HepG2 (cell line): ENCODE data around the gene DENND5B. TPM values are rescaled to one million over a fixed set of nuclear protein-coding genes. Genes with fewer than 3 reads are reported as not detected.

Source experiments
- ATAC-seq: fragments of 200-7000 bp; cut with Tn5 transposase; 3 replicates; pipeline ENCODE4 v1.9.1; 2020; ENCODE audit warnings: mild to moderate bottlenecking, moderate library complexity
- BruUV-seq: library from RNA; stranded (reverse); fragments of 400-500 nt; replicated peaks from 2 replicates; lab custom pipeline; 2021; lab: Mats Ljungman, UMichigan
- CTCF ChIA-PET: fragments of 300-600 bp; formaldehyde crosslinking; extraction: SDS; loops from one replicate; lab custom pipeline; 2021; ENCODE audit warnings: low total read pairs, inconsistent platforms, low intra/inter-chr PET ratio; lab: Yijun Ruan, JAX
- POLR2A ChIA-PET: fragments of 350-600 bp; sonication (Branson Sonifier 250); formaldehyde crosslinking; loops from one replicate; lab custom pipeline; 2020; ENCODE audit warnings: antibody characterized with exemption, inconsistent platforms; lab: Yijun Ruan, JAX
- DNase-seq: peaks from one replicate; pipeline ENCODE4 v3.0.0-alpha.2; 2015; ENCODE audit warnings: low spot score
- FAIRE-seq: peaks from 3 replicates; lab custom pipeline; 2011; peaks lifted over from hg19 to GRCh38; lab: Jason Lieb, UNC
- H2AFZ ChIP-seq: one replicate; pipeline ENCODE4 v1.6.1; 2011; ENCODE audit warnings: low read length, inconsistent platforms
- H3K27ac ChIP-seq: fragments of 300-600 bp; 3 replicates; pipeline ENCODE4 v1.8.0; 2011; ENCODE audit warnings: mixed run types, mild to moderate bottlenecking, mixed read lengths, low read length, inconsistent platforms; ENCODE audit not compliant: insufficient read depth; ENCODE audit errors: extremely low read length
- H3K27me3 ChIP-seq, 2 experiments: fragments of 200-600 bp in 1 of 2; 2 replicates in 1 of 2; 3 replicates in 1 of 2; pipeline versions ENCODE4 v1.6.0 to v1.8.0; 2011; ENCODE audit warnings: low read length in 2 of 2, mild to moderate bottlenecking in 2 of 2, moderate library complexity in 2 of 2, inconsistent platforms in 1 of 2; ENCODE audit not compliant: insufficient read depth in 2 of 2, control insufficient read depth in 1 of 2
- H3K36me3 ChIP-seq, 2 experiments: fragments of 200-600 bp in 1 of 2; replicated peaks in 1 of 2; 2 replicates in 1 of 2; 3 replicates in 1 of 2; pipeline versions ENCODE4 v1.5.1 to v1.8.0; 2011; ENCODE audit warnings: low read length in 2 of 2, inconsistent platforms in 1 of 2; ENCODE audit not compliant: insufficient read depth in 2 of 2, control insufficient read depth in 1 of 2
- H3K4me1 ChIP-seq: 2 replicates; pipeline ENCODE4 v1.5.1; 2012; ENCODE audit warnings: low read length, inconsistent platforms; ENCODE audit not compliant: insufficient read depth
- H3K4me2 ChIP-seq: 2 replicates; pipeline ENCODE4 v1.6.0; 2011; ENCODE audit warnings: low read depth, low read length, inconsistent platforms
- H3K4me3 ChIP-seq, 3 experiments: fragments of 200-600 bp in 1 of 3; sonication (generic), shearing (Covaris generic) in 1 of 3; replicated peaks in 1 of 3; 2 replicates each; pipeline ENCODE4 v1.5.1; 2011 to 2016; ENCODE audit warnings: low read length in 3 of 3, inconsistent platforms in 2 of 3, low read depth in 2 of 3, mild to moderate bottlenecking in 2 of 3, control low read depth in 1 of 3, mixed read lengths in 1 of 3; ENCODE audit not compliant: insufficient read depth in 1 of 3
- H3K79me2 ChIP-seq: one replicate; pipeline ENCODE4 v1.6.1; 2011; ENCODE audit warnings: low read length, inconsistent platforms; ENCODE audit not compliant: insufficient read depth
- H3K9ac ChIP-seq: 2 replicates; pipeline ENCODE4 v1.6.0; 2011; ENCODE audit warnings: mild to moderate bottlenecking, low read depth, low read length, inconsistent platforms; ENCODE audit not compliant: insufficient read depth
- H3K9me3 ChIP-seq: 2 replicates; pipeline ENCODE4 v1.5.1; 2012; ENCODE audit warnings: mild to moderate bottlenecking, low read length
- H4K20me1 ChIP-seq: 2 replicates; pipeline ENCODE4 v1.6.0; 2011; ENCODE audit warnings: inconsistent platforms, mild to moderate bottlenecking, low read length, moderate library complexity; ENCODE audit not compliant: insufficient read depth
- AKAP8 ChIP-seq: sonication (generic); formaldehyde crosslinking; IDR thresholded peaks from 2 replicates; pipeline ENCODE4 v1.5.1; 2020; ENCODE audit warnings: mild to moderate bottlenecking, missing genetic modification reagents
- CC2D1A ChIP-seq: sonication (generic); formaldehyde crosslinking; IDR thresholded peaks from 2 replicates; pipeline ENCODE4 v1.8.1; 2023; ENCODE audit warnings: mild to moderate bottlenecking, missing genetic modification reagents
- KIAA2018 ChIP-seq: sonication (generic); formaldehyde crosslinking; IDR thresholded peaks from 2 replicates; pipeline ENCODE4 v1.5.0; 2020; ENCODE audit warnings: mild to moderate bottlenecking, missing genetic modification reagents, borderline replicate concordance
- KLF6 ChIP-seq: IDR thresholded peaks from 2 replicates; pipeline ENCODE4 v1.8.0; 2016; ENCODE audit warnings: missing biosample characterization, missing genetic modification reagents
- MTF1 ChIP-seq: sonication (generic); formaldehyde crosslinking; IDR thresholded peaks from 2 replicates; pipeline ENCODE4 v1.5.0; 2020; ENCODE audit warnings: missing genetic modification reagents
- RBM39 ChIP-seq: fragments of 200-400 bp; formaldehyde crosslinking; IDR thresholded peaks from one replicate; pipeline ENCODE4 v1.6.1; 2018; ENCODE audit warnings: antibody characterized with exemption, mild to moderate bottlenecking, low read depth, low read length; ENCODE audit not compliant: poor library complexity, severe bottlenecking
- RXRB ChIP-seq: IDR thresholded peaks from 2 replicates; pipeline ENCODE4 v1.6.1; 2016; ENCODE audit warnings: borderline replicate concordance, missing genetic modification reagents, missing compliant biosample characterization
- TCF7 ChIP-seq: sonication (generic); IDR thresholded peaks from 2 replicates; pipeline ENCODE4 v1.6.1; 2016; ENCODE audit warnings: antibody characterized with exemption, low read depth
- ZBTB42 ChIP-seq: sonication (generic); formaldehyde crosslinking; IDR thresholded peaks from 2 replicates; pipeline ENCODE4 v1.5.0; 2020; ENCODE audit warnings: mild to moderate bottlenecking, missing genetic modification reagents
- ZFP36L1 ChIP-seq: sonication (generic); formaldehyde crosslinking; IDR thresholded peaks from 2 replicates; pipeline ENCODE4 v1.8.0; 2022; ENCODE audit warnings: mild to moderate bottlenecking, missing genetic modification reagents, moderate library complexity
- ZIK1 ChIP-seq: sonication (generic); formaldehyde crosslinking; IDR thresholded peaks from 2 replicates; pipeline ENCODE4 v1.5.0; 2020; ENCODE audit warnings: mild to moderate bottlenecking, low read depth, missing genetic modification reagents, borderline replicate concordance
- ZNF143 ChIP-seq: sonication (generic); formaldehyde crosslinking; IDR thresholded peaks from 2 replicates; pipeline ENCODE4 v1.4.0; 2020; ENCODE audit warnings: missing genetic modification reagents
- ZNF207 ChIP-seq: fragments of 450-650 bp; IDR thresholded peaks from 2 replicates; pipeline ENCODE4 v1.6.1; 2016; ENCODE audit warnings: antibody characterized with exemption, borderline replicate concordance
- ZNF292 ChIP-seq: sonication (generic); formaldehyde crosslinking; IDR thresholded peaks from 2 replicates; pipeline ENCODE4 v1.8.1; 2022; ENCODE audit warnings: mild to moderate bottlenecking, low read depth, missing genetic modification reagents, borderline replicate concordance
- WGBS: methylation state at CpG from one replicate; pipeline ENCODE4 v1.1.6; 2017; ENCODE audit warnings: low lambda C conversion rate; 5-methylcytosine and 5-hydroxymethylcytosine counted together
- in situ Hi-C: cut with HindIII; loops from 2 replicates; pipeline ENCODE4 v1.10.0; 2017; ENCODE audit warnings: low pct_unique_long_range_greater_than_20kb; ENCODE audit not compliant: extremely low pct_ligation_motif_present
- intact Hi-C: fragments of 100-400 bp; cut with micrococcal nuclease; formaldehyde crosslinking; loops from one replicate; pipeline ENCODE4 v1.10.0; 2022; ENCODE audit not compliant: unreplicated experiment
- polyA plus RNA-seq, 8 experiments: library from polyadenylated mRNA; depleted of rRNA in 3 of 8; stranded (reverse) in 7 of 8; unstranded in 1 of 8; fragments of >200 nt; fragmentation: Illumina TruSeq in 4 of 8; extraction: Trizol in 4 of 8; gene quantifications; 2 replicates each; pipeline versions ENCODE4 v1.2.1 to v1.2.3, GENCODE V29; 2011 to 2016; ENCODE audit warnings: low read depth in 4 of 8, missing spikeins in 1 of 8, mixed read lengths in 1 of 8; ENCODE audit not compliant: insufficient read depth in 1 of 8
- total RNA-seq, 5 experiments: library from RNA; depleted of rRNA; stranded (reverse); fragments of >200 nt; fragmentation: Illumina TruSeq; extraction: Trizol; gene quantifications; 2 replicates each; pipeline ENCODE4 v1.2.3, GENCODE V29; 2016; ENCODE audit warnings: low read depth in 1 of 5

Gene DENND5B
- total and polyA plus RNA-seq, 2 of the 13 experiments (the other 11 are each of a cell fraction or from before 2014, with no cell fraction given): 14.7 to 18.7 TPM

GRCh38 chr12:31343139-31343538 is 247.8 kb downstream of the DENND5B start:
- Histone ChIP-seq H2AFZ (no peak overlapping the region), H3K4me1 (peaks cover 6% of the 10 kb centered on the region), H4K20me1 (no peaks in the 10 kb centered on the region), H3K36me3 (no peaks in the 10 kb centered on the region), H3K27ac (no peak overlapping the region), H3K4me2 (no peak overlapping the region), H3K27me3 (no peaks in the 10 kb centered on the region; a peak in 1 of 5 replicates), H3K4me3 (no peak overlapping the region), H3K9me3 (no peaks in the 10 kb centered on the region), H3K79me2 (no peaks in the 10 kb centered on the region), H3K9ac (no peak overlapping the region)
- ATAC-seq (no peak), FAIRE-seq (no peak), DNase-seq (no peak)
- CTCF ChIA-PET: no interaction called here
- in situ Hi-C loops (no loop called here), intact Hi-C loops (no loop called here)
- POLR2A ChIA-PET: interaction anchor here (1.0 kb wide), 1 partner anchor 28 kb away, joined by 3 read pairs; no protein-coding TSS in a partner anchor
- 50% methylated on average over 8 of the region's 8 CpGs for WGBS
- no TSS peak for BruUV-seq
- TF ChIP-seq KLF6 (no peak), ZFP36L1 (CRISPR knock-in tag) (no peak), ZNF143 (CRISPR knock-in tag) (no peak), CC2D1A (CRISPR knock-in tag) (no peak), RXRB (CRISPR knock-in tag) (no peak), ZIK1 (no peak), AKAP8 (no peak), TCF7 (no peak), KIAA2018 (no peak), MTF1 (no peak), ZBTB42 (CRISPR knock-in tag) (no peak), RBM39 (no peak), ZNF207 (no peak), ZNF292 (CRISPR knock-in tag) (no peak)
